ENCODE measurements around the gene TCERG1.
"Not testable (repeated sequence)": the region's sequence is repeated elsewhere in the genome, so short reads cannot be mapped to it uniquely, and the experiment has no call there.

Gene TCERG1

DNA sequence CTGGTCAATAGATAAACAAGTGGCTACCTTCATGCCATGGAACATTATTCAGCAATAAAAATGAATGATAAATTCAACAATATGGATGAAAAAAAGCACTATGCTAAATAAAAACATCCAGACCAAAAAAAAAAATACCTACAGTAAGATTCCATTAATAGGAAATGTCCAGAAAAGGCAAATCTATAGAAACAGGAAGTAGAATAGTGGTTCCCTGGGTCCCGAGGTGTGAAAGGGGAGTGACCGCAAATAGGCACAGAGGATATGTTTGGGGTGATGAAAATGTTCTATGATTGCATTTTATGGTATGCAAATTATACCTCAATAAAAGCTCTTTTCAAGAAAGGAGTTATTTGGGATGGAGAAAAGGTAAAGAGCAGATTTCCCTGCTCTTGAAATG, 72.4 kb downstream of the TCERG1 start:
- no peak for DNase-seq (ENCODE audit: low read depth in 2 of 3, low spot score in 1 of 3)

GRCh38 chr5:146520731-146521130, 73.6 kb downstream of the TCERG1 start:
- DNase-seq (ENCODE audit: low read depth in 2 of 3, low spot score in 1 of 3), result no peak

- no peak for DNase-seq (ENCODE audit: low read depth in 2 of 3, low spot score in 1 of 3)
Measured at GRCh38 chr5:146521403-146522106, 74.4 kb downstream of the TCERG1 start.

GRCh38 chr5:146523698-146524097, 76.6 kb downstream of the TCERG1 start:
- no peak for DNase-seq (ENCODE audit: low read depth in 2 of 3, low spot score in 1 of 3)

- DNase-seq (ENCODE audit: low read depth in 2 of 3, low spot score in 1 of 3), result no peak
Measured at GRCh38 chr5:146527785-146528184, 80.7 kb downstream of the TCERG1 start.

GRCh38 chr5:146528236-146528635, 81.1 kb downstream of the TCERG1 start:
- no peak for DNase-seq (ENCODE audit: low read depth in 2 of 3, low spot score in 1 of 3)

GRCh38 chr5:146529984-146530383, 82.9 kb downstream of the TCERG1 start:
- DNase-seq (ENCODE audit: low read depth in 2 of 3, low spot score in 1 of 3), result no peak

DNA sequence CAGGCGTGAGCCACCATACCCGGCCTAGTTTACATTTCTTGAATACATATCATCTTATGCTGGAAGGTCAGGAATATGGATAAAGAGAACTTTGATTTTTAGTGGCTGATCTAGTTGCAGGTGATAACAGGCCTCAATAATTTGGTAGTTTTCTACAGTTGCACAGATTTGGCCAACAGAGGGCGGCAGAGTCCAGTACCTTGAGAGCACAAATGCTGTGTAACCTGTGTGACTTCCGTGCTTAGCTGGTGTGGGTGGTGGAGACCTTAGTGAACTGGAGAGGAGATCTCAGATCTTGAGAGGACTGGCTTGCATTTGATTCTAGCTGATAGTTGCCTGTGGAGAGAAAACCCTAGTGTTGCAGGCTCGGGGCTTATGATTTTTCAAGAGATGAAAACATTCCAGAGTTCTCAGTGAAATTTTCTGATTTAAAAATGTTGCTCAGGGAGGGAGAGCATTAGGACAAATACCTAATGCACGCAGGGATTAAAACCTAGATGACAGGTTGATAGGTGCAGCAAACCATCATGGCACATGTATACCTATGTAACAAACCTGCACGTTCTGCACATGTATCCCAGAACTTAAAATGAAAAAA, 86.2 kb downstream of the TCERG1 start:
- peak; percentile 58 to 74 (median 67) for DNase-seq (ENCODE audit: low read depth in 2 of 3, low spot score in 1 of 3)

DNA sequence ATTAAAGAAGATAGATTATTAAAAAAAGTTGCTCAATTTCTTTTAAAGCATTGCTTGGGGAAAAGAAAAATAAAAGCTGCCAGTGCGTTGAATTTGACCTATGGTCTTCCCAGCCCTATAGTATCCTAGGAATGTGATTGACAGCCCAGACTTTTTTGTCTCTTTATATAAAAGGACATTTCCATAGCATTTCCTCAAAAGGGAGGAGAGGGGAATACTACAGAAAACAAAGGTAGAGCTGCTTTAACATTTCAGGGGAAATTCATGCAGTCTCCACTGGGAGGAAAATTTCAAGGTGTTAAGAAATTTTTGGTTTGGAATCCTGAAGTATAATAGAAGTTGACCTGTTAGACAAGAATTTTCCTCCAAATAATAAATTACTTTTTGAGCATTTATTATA, 86.7 kb downstream of the TCERG1 start:
- DNase-seq (ENCODE audit: low read depth in 2 of 3, low spot score in 1 of 3), result no peak

DNA sequence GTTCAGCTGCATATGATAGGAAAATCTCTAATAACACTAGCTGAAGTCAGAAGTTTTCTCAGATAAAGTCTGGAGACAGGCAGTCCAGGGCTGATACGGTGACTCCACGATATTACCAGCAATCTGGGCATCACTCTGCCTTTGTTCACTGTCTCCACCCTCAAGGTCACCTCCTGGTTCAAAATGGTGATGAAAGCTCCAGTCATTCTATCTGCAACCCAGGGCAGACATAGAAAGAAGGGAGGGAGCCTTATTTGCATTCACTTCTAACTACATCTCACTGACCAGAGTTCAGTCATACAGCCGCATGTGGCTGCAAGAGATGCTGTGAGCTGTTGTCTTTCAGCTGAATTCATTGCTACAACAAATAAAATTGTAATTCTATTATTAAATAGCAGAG, 91.3 kb downstream of the TCERG1 start:
- DNase-seq (ENCODE audit: low read depth in 2 of 3, low spot score in 1 of 3), result no peak

- DNase-seq (ENCODE audit: low read depth in 2 of 3, low spot score in 1 of 3), result no peak
Measured at GRCh38 chr5:146539973-146540372, 92.8 kb downstream of the TCERG1 start.

GRCh38 chr5:146540414-146540813, 93.3 kb downstream of the TCERG1 start:
- DNase-seq (ENCODE audit: low read depth in 2 of 3, low spot score in 1 of 3), result no peak

DNA sequence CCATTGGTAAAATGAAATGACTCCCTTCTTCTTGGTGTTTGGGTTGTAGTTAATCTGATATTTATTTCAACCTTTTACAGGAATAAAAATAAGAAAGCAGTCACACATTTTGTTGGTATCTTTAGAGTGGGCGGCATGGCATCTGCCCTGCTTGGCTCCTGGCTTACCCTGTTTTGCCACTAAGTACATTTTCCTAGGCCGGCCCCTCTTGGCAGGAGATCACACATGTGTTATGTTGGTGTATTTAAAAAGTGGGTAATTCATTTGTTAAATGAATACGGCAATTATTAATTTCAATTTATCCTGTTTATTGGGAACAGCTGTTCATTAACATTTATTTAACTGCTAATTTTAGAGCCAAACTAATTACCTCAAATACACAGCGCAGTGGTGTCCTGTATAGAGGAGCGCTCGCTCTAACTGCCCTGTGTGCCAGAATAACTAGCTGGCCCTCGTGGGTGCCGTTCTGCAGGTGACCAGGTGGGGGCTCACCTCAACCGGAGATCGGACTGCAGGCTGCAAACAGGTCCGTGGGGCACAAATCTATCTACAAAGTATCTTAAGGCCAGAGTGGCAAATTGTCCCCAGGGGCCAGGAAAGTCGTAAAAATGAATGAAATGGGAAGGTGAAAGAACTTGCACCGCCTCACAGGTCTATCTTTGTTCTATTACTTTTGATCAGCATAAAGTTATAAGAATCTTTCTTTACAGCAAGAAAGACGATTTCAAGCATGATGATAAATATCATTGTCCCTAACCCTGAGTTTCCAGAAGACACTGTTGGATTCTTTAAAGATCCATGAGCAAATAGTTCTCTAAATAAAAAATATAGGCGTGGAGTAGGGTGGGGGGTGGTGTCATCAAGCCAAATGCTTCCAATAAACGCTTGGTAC, 95.1 kb downstream of the TCERG1 start:
- DNase-seq (ENCODE audit: low read depth in 2 of 3, low spot score in 1 of 3), result peak; percentile 45 to 75 (median 56)

DNA sequence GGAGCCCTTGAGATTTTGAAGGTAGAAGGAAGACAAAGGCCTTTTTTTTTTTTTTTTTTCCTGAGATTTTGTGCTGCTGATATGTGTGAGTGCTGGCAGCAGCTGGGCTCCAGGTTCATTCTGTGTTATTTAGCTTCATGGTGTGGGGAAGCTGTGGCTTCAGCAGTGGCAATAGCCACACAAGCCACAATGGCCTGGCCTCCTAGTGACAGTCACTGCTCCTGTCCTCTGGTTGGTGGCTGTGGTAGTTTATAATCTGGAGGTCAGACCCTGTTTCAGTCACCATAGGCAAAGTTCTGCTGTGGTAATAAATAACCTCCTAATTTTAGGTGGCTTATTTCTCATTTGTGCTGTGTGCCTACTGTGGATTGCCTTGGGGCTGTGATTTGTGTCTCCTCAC, 97.1 kb downstream of the TCERG1 start:
- DNase-seq (ENCODE audit: low read depth in 2 of 3, low spot score in 1 of 3), result no peak

GRCh38 chr5:146548781-146549449, 101.8 kb downstream of the TCERG1 start:
- no peak for DNase-seq (ENCODE audit: low read depth in 2 of 3, low spot score in 1 of 3)

- no peak for DNase-seq (ENCODE audit: low read depth in 2 of 3, low spot score in 1 of 3)
Measured at GRCh38 chr5:146549615-146550014, 102.5 kb downstream of the TCERG1 start.

GRCh38 chr5:146553446-146553845, 106.3 kb downstream of the TCERG1 start:
- no peak for DNase-seq (ENCODE audit: low read depth in 2 of 3, low spot score in 1 of 3)

DNA sequence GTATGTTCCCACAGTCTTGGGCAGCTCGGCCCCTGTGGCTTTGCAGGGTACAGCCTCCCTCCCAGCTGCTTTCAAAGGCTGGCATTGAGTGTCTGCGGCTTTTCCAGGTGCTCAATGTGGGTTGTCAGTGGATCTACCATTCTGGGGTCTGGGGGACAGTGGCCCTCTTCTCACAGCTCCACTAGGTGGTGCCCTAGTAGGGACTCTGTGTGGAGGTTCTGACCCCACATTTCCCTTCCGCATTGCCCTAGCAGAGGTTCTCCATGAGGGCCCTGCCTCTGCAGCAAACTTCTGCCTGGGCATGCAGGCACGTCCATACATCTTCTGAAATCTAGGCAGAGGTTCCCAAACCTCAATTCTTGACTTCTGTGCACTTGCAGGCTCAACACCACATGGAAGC, 109.8 kb downstream of the TCERG1 start:
- not testable (repeated sequence) for DNase-seq (ENCODE audit: low read depth in 2 of 3, low spot score in 1 of 3)

- no peak for DNase-seq (ENCODE audit: low read depth in 2 of 3, low spot score in 1 of 3)
Measured at GRCh38 chr5:146560205-146560812, 113.2 kb downstream of the TCERG1 start.
